Suprapubic skin (tissue), 4 donors: ENCODE measurements around the gene UMAD1. TPM values are rescaled to one million over a fixed set of nuclear protein-coding genes. Genes with fewer than 3 reads are reported as not detected.

Experiments
- DNase-seq, 2 donors: peaks; one replicate each; pipeline ENCODE4 v3.0.0-alpha.2; 2019; ENCODE audit warnings: low spot score in 2 of 2
- H3K27ac ChIP-seq: fragments of 200-600 bp; sonication (generic); one replicate; pipeline ENCODE4 v1.5.1; 2019
- H3K27me3 ChIP-seq: fragments of 200-600 bp; sonication (generic); one replicate; pipeline ENCODE4 v1.5.1; 2019
- H3K36me3 ChIP-seq: fragments of 200-600 bp; sonication (generic); one replicate; pipeline ENCODE4 v1.5.1; 2019
- H3K4me1 ChIP-seq: fragments of 200-600 bp; sonication (generic); one replicate; pipeline ENCODE4 v1.5.1; 2019
- H3K4me3 ChIP-seq: fragments of 200-600 bp; sonication (generic); one replicate; pipeline ENCODE4 v1.5.1; 2019; ENCODE audit warnings: mild to moderate bottlenecking
- H3K9me3 ChIP-seq: fragments of 200-600 bp; sonication (generic); one replicate; pipeline ENCODE4 v1.5.1; 2019
- CTCF ChIP-seq, 2 donors: fragments of 200-600 bp in 1 of 2; fragments of 450-650 bp in 1 of 2; sonication (generic) in 1 of 2; IDR thresholded peaks; one replicate each; pipeline ENCODE4 v1.5.1; 2016 to 2019; ENCODE audit warnings: antibody characterized with exemption in 2 of 2, mild to moderate bottlenecking in 1 of 2, moderate library complexity in 1 of 2
- EP300 ChIP-seq: sonication (generic); formaldehyde crosslinking; IDR thresholded peaks from one replicate; pipeline ENCODE4 v1.6.1; 2017; ENCODE audit warnings: antibody characterized with exemption
- POLR2A ChIP-seq, 2 donors: fragments of 450-650 bp; IDR thresholded peaks; one replicate each; pipeline ENCODE4 v1.6.1; 2017; ENCODE audit warnings: antibody characterized with exemption in 2 of 2, mild to moderate bottlenecking in 2 of 2, moderate library complexity in 2 of 2
- POLR2AphosphoS5 ChIP-seq, 3 donors: sonication (generic); formaldehyde crosslinking; IDR thresholded peaks; one replicate each; pipeline ENCODE4 v1.6.1; 2017; ENCODE audit warnings: antibody characterized with exemption in 3 of 3
- WGBS: methylation state at CpG from one replicate; pipeline ENCODE4 v1.1.5; 2018; 5-methylcytosine and 5-hydroxymethylcytosine counted together
- total RNA-seq, 4 donors: library from RNA; depleted of rRNA; stranded (reverse); fragments of >200 nt; gene quantifications; one replicate each; pipeline ENCODE4 v1.1.0, GENCODE V29; 2016

The UMAD1 gene
- total RNA-seq, 4 donors from 2014 or later: 9.3 to 28.9 (median 17.7) TPM

GRCh38 chr7:7698930-7699329, 58.4 kb downstream of the UMAD1 start:
- H3K27ac ChIP-seq: no peak overlapping the region
- 79% methylated on average over 2 of the region's 2 CpGs for WGBS
- H3K36me3 ChIP-seq: no peaks in the 10 kb centered on the region
- no peak for DNase-seq
- no peak for TF ChIP-seq POLR2AphosphoS5 (IDR thresholded peaks at IDR 0.05)
- TF ChIP-seq EP300: no peak
- TF ChIP-seq CTCF (IDR thresholded peaks at IDR 0.05): no peak
- TF ChIP-seq POLR2A (IDR thresholded peaks at IDR 0.05): no peak
- peaks cover 32% of the 10 kb centered on the region for H3K4me1 ChIP-seq
- H3K9me3 ChIP-seq: no peaks in the 10 kb centered on the region
- H3K27me3 ChIP-seq: no peaks in the 10 kb centered on the region
- H3K4me3 ChIP-seq: no peak overlapping the region

DNA sequence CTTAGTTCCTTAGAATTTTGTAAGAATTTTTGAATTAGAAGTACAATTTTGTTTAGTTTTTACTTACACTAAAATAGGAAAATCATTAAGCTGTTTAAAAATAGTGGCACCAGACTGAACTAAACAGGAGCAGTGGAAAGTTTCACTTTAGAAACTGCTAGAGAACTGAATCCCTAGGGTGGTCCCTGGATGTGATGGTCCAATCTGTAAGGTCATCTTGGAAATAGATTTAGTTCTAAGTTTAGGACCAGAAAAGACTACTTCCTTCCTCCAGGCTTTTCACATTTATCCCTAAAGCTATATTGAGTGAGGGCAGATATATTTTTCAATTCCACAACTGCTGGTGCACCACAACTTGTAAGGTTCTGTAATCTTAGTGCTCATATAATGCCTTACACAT, 58.8 kb downstream of the UMAD1 start:
- Histone ChIP-seq H3K9me3 (no peaks in the 10 kb centered on the region), H3K4me3 (no peak overlapping the region), H3K27ac (no peak overlapping the region), H3K4me1 (peaks cover 32% of the 10 kb centered on the region), H3K27me3 (no peaks in the 10 kb centered on the region), H3K36me3 (no peaks in the 10 kb centered on the region)
- no peak for DNase-seq
- TF ChIP-seq POLR2AphosphoS5 (IDR thresholded peaks at IDR 0.05) (no peak), POLR2A (IDR thresholded peaks at IDR 0.05) (no peak), CTCF (IDR thresholded peaks at IDR 0.05) (no peak), EP300 (no peak)

- Histone ChIP-seq H3K36me3 (no peaks in the 10 kb centered on the region), H3K4me1 (peaks cover 32% of the 10 kb centered on the region), H3K27ac (no peak overlapping the region), H3K27me3 (no peaks in the 10 kb centered on the region), H3K9me3 (no peaks in the 10 kb centered on the region), H3K4me3 (no peak overlapping the region)
- DNase-seq: no peak
- TF ChIP-seq EP300 (no peak), CTCF (IDR thresholded peaks at IDR 0.05) (no peak), POLR2AphosphoS5 (IDR thresholded peaks at IDR 0.05) (no peak), POLR2A (IDR thresholded peaks at IDR 0.05) (no peak)
Observed at GRCh38 chr7:7699970-7700369, 59.4 kb downstream of the UMAD1 start.

GRCh38 chr7:7701527-7701926, 61.0 kb downstream of the UMAD1 start:
- Histone ChIP-seq H3K27ac (no peak overlapping the region), H3K4me3 (no peak overlapping the region), H3K9me3 (no peaks in the 10 kb centered on the region), H3K4me1 (peaks cover 37% of the 10 kb centered on the region), H3K27me3 (no peaks in the 10 kb centered on the region), H3K36me3 (no peaks in the 10 kb centered on the region)
- no peak for DNase-seq
- WGBS: 94% methylated on average over 1 of the region's 1 CpG
- TF ChIP-seq POLR2A (IDR thresholded peaks at IDR 0.05) (no peak), POLR2AphosphoS5 (IDR thresholded peaks at IDR 0.05) (no peak)

GRCh38 chr7:7702826-7703225, 62.3 kb downstream of the UMAD1 start:
- no peak for DNase-seq
- Histone ChIP-seq H3K27me3 (no peaks in the 10 kb centered on the region), H3K4me3 (no peak overlapping the region), H3K9me3 (no peaks in the 10 kb centered on the region), H3K4me1 (peaks cover 28% of the 10 kb centered on the region), H3K36me3 (no peaks in the 10 kb centered on the region), H3K27ac (no peak overlapping the region)
- 75% methylated on average over 4 of the region's 4 CpGs for WGBS
- no peak for TF ChIP-seq POLR2AphosphoS5 (IDR thresholded peaks at IDR 0.05)
- no peak for TF ChIP-seq EP300
- no peak for TF ChIP-seq POLR2A (IDR thresholded peaks at IDR 0.05)
- no peak for TF ChIP-seq CTCF (IDR thresholded peaks at IDR 0.05)

DNA sequence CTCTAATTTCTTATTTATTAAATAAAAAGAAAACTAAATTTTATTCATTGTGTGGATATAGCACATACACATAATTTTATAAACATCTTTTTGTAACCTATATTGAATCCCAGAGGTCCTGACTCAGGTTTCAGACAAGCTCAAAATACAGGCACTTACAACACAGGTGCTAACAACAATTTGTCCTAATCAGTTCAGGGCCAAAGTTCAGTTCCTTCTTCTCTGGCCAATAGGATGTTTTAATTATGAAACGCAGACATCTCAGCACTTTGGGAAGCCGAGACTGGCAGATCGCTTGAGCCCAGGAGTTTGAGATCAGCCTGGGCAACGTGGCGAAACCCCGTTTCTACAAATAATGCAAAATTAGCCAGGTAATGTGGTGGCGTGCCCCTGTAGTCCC, 62.9 kb downstream of the UMAD1 start:
- Histone ChIP-seq H3K9me3 (no peaks in the 10 kb centered on the region), H3K4me3 (no peak overlapping the region), H3K27me3 (no peaks in the 10 kb centered on the region), H3K4me1 (peaks cover 27% of the 10 kb centered on the region), H3K36me3 (no peaks in the 10 kb centered on the region), H3K27ac (no peak overlapping the region)
- no peak for DNase-seq
- no peak for TF ChIP-seq POLR2A (IDR thresholded peaks at IDR 0.05)
- no peak for TF ChIP-seq EP300
- no peak for TF ChIP-seq CTCF (IDR thresholded peaks at IDR 0.05)
- no peak for TF ChIP-seq POLR2AphosphoS5 (IDR thresholded peaks at IDR 0.05)
- WGBS: 97% methylated on average over 7 of the region's 7 CpGs
